ENCODE data around the gene ZNF585A.
"Not testable (repeated sequence)": the region's sequence is repeated elsewhere in the genome, so short reads cannot be mapped to it uniquely, and the experiment has no call there.

ZNF585A gene

DNA sequence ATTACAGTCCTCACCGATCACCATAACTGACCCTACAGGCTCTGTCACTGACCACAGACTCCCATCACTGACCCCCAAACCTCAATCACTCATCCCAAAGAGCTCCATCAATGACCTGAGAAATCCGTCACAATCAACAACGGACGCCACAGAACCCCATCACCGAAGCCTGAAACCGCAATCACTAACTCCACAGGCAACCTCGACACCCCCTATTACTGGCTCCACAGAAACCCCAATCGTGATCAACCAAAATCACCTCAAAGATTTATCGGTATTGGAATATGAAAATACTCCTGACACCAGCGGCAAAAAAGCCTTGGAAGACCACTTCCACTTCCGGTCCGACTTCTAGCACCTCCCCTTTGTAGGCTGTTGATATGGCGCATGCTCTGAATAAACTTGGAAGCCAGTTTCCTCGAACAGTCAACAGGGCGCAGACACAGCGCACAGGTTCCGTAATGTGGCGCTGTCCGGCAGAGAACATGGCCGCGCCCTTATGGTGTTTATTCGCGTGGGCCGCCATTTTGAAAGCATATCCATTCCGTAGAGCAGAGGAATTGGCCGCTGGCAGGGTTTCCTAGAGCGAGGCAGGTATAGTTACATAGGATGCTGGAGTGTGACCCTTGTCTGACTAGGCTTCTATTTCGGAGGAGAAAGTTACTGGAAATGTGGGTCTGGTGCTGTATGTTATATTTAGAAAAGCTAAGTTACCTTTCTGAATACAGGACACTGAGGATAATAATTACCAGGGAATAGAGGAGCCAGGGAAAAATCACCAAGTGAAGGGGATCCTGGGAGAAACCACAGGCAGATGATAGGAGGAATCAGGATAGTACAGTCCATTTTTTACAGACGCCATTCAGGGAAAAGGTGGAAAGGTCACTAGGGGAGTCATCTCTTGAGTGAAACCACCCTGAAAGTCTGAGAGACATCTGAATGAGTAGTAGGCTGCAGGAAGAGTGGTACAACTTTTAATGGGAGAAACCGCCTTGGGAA is at the start of gene ZNF585A:
Gene ZNF585A, minus strand, starts transcription at position 328 of the 999 bp plus-strand sequence. CDS start 2,785 bp downstream, outside the sequence.
- peak; percentile 86 to 98 (median 95) for DNase-seq
- intact Hi-C loops (cut with DNase I) = loop anchor here (2.0 kb wide), 1 partner anchor 38 kb away; the partner anchor contains the start of gene ZNF585B

DNA sequence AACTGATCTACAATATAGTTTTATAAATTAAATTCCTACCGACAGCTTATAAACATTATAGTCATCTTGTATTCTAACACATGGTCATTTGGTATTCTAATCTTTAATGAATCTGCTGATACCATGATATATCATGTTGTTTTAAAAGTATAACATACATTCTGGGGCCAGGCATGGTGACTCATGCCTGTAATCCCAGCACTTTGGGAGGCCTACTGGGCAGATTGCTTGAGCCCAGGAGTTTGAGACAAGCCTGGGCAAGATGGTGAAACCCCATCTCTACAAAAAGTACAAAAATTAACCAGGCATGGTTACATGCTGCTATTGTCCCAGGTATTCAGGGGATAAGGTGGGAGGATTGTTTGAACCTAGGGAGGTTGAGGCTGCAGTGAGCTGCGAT is 48.6 kb upstream of the ZNF585A start:
- intact Hi-C loops (cut with DNase I) = no loop called here
- no peak for DNase-seq

DNA sequence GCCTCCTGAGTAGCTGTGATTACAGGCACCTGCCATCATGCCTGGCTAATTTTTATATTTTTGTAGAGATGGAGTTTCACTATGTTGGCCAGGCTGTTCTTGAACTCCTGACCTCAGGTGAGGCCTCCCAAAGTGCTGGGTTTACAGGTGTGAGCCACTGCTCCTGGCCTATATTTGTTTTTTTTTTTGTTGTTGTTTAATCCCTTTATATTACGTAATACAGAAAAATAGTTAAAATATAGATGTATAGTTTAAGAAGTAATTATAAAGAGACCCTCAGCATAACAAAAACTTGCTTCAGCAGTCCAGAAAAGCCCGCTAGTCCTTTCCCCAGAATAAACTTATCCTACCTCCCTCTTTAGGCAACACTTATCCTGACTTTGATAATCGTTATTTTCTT is 47.9 kb upstream of the ZNF585A start:
- no peak for DNase-seq
- intact Hi-C loops (cut with DNase I) = no loop called here

DNA sequence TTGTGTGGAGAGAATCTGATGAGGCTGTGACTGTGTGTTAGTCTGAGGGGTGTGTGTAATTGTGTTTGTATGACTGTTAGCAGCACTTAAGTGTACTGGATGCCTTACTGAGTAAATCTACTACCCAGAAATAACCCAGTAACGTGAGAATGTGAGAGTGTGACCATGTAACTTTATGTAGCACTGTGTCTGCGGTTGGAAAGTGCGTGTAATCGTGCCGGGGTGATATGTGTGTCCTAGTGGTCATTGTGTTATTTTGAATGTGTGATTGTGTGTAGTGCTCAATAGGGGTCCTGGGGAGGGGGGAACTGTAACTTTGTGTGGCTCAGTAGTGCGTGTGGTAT is 46.1 kb upstream of the ZNF585A start:
- DNase-seq = no peak
- intact Hi-C loops (cut with DNase I) = no loop called here

DNA sequence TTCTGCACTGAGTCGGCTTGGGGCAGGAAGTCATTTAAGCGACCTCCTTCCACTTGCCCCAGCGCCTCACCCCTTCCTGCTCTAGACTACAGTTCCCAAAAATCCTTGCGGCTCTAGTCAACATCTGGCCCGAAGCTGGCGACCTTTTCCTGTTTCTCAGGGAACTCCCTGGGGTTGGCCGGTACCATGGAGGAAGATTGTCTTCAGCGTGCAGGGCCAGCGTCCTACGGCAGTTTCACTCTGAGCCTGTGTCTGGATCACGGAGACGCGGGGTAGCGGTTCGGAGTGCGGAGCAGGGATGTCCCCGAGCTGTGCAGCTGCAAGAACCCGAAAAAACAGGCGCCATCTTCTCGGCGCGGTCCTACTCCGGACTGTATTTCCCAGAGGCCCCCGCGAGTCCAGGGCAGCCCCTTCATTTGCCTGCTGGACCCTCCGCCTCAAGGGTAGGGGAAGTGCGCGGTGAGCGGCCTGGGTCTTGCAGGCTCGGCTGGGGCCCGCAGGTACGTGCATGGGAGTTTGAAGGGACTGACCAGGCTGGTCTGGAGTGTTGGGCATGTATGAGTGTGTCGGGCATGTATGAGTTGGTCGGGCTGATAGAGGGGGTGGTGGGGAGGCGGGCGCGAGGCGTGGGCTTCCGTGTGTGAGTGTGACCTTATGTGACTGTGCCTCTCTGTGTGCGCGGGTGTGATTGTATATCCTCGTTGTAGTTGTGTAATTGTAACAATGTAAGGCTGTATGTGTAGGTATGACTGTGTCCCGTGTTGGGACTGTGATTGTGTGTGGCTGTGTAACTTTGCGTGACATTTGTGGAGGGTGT is 45.5 kb upstream of the ZNF585A start, which contains the start of gene ZNF383:
Gene ZNF383, plus strand, starts transcription at position 440 of the 817 bp plus-strand sequence. CDS start 12,240 bp downstream, outside the sequence.
- peak; percentile 84 to 97 (median 92) for DNase-seq
- intact Hi-C loops (cut with DNase I) = no loop called here

DNA sequence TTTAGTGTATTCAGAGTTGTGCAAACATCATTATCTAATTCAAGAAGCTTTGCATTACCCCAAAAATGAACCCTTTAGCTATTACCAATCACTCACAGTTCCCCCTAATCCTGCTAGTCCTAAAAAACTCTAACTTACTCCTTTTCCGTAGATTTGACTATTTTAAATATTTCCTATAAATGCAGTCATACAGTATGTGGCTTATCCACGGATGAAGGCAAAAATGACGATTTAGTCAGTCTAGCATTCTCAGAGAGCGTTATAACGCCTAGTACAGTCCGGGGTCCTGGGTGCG is 44.9 kb upstream of the ZNF585A start:
- no peak for DNase-seq
- intact Hi-C loops (cut with DNase I) = no loop called here

DNA sequence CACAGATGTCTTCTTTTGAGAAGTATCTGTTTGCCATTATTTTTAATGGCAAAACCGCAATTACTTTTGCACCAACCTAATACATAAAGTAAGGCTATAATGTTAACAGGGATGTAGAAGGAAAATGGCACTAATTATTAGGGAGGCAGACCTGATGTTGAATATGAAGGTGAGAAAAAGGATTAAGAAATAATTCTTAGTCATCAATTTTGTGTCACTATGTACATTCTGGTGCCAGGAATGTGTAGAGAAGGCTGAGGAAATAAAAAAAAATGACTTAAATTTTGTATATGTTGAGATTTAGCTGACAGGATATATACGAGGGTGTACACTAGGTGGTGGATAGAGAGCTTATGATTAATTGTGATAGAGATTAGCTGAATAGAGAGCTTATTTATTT is 25.3 kb upstream of the ZNF585A start:
- DNase-seq = no peak
- intact Hi-C loops (cut with DNase I) = no loop called here

DNA sequence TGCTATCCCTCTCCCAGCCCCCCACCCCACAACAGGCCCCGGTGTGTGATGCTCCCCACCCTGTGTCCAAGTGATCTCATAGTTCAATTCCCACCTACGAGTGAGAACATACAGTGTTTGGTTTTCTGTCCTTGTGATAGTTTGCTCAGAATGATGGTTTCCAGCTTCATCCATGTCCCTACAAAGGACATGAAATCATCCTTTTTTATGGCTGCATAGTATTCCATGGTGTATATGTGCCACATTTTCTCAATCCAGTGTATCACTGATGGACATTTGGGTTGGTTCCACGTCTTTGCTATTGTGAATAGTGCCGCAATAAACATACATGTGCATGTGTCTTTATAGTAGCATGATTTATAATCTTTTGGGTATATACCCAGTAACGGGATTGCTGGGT is 24.6 kb upstream of the ZNF585A start:
- intact Hi-C loops (cut with DNase I); DNase-seq: not testable (repeated sequence)

DNA sequence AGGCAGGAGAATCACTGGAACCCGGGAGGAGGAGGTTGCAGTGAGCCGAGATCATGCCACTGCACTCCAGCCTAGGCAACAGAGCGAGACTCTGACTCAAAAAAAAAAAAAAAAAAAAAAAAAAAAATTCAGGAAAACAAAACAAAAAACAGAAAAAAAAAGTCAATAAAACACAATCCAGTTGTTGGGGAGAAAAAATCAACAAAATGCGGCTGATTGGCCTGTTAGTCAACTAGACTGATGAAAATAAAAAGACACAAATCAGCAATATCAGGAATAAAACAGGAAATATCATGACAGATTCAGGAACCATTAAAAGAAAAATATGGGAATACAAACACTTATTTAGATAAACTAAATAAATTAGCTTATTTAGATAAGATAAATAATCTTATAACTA is 22.8 kb upstream of the ZNF585A start:
- DNase-seq; intact Hi-C loops (cut with DNase I): not testable (repeated sequence)

DNA sequence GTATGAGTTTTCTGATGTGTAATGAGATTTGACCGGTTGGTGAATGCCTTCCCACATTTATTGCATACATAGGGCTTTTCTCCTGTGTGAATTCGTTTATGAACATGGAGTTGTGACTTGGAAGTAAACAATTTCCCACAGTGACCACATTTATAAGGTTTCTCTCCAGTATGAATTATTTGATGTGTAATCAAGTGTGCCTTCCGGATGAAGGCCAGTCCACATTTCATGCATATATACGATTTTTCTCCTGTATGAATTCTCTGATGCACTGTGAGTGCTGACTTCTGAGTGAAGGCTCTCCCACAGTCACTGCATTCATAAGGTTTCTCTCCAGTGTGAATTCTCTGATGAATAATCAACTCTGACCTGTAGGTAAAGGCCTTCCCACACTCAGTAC is 13.6 kb upstream of the ZNF585A start:
- intact Hi-C loops (cut with DNase I); DNase-seq: not testable (repeated sequence)

DNA sequence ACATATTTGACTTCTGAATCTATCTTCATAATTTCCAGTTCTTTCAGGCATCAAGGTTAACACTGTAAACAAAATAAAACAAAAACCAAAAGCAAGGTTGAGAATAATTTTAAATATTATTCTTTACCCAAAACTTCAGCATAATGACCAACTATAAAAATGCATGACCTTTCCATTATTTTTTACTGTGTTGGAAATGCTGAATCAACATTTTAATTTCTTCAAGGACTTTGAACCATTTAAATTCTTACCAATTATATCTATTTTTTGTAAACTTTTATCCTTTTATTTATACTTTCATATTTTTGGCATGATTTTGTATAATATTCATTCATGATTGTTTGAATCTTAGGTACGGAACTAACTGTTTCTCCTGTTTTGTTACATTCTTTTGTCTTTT is 6.9 kb downstream of the ZNF585A start:
- intact Hi-C loops (cut with DNase I) = no loop called here
- no peak for DNase-seq

DNA sequence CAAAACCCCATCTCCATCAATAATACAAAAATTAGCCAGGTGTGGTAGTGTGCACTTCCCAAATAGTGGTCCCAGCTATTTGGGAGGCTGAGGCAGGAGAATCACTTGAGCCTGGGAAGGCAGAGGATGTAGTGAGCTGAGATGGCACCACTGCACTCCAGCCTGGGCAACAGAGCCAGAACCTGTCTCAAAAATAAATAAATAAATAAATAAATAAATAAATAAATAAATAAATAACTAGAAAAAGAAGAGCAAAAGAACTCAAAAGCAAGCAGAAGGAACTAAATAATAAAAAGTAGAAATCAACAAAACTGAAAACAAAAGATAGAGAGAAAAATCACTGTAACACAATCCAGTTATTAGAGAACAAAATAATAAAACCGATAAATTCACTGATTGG is 12.3 kb downstream of the ZNF585A start:
- DNase-seq = no peak
- intact Hi-C loops (cut with DNase I) = no loop called here

DNA sequence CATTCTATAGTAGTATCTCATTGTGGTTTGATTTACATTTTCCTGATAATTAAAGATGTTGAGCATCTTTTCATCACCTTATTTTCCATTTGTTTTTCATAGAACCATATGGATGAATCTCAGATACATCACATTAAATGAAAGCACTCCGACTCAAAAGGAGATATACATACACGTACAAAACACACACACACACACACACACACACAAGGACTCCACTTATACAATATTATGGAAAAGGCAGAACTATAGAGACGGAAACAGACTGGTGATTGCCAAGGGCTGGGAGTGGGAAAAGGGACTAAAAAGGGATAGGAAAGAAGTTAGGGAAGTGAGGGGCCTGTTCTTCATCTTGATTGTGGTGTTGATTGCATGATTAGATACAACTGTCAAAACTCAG is 24.3 kb downstream of the ZNF585A start:
- intact Hi-C loops (cut with DNase I) = no loop called here
- DNase-seq = no peak

DNA sequence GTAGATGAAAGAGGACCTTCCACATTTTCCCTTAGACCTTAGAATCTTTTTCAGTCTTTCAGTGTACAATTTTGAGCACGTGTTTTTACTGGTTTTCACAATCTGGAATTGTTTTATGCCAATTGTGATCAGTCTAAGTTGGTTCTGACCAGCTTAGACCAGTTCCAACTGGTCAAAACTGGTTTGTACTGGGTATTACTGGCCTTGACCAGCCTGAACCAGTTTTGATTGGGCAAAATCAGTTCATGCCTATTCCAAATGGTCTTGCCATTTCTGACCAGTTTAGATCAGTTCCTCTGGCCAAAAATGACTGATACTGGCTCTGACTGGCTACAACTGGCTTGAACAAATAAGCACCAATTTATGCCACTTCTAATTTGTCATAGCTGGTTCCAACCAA is 36.4 kb downstream of the ZNF585A start:
- intact Hi-C loops (cut with DNase I) = no loop called here
- DNase-seq = no peak

DNA sequence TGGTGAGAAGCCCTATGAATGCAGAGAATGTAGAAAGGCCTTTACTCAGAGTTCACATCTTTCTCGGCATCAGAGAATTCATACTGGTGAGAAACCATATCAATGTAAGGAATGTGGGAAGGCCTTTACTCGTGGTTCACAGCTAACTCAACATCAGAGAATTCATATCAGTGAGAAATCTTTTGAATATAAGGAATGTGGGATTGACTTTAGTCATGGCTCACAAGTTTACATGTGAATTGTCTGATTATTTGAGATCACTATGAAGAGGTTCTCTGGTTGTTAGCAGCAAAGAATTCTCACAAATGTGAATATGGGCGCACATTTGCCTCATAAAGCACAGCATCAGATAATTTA is 43.7 kb downstream of the ZNF585A start:
- intact Hi-C loops (cut with DNase I) = no loop called here
- no peak for DNase-seq

DNA sequence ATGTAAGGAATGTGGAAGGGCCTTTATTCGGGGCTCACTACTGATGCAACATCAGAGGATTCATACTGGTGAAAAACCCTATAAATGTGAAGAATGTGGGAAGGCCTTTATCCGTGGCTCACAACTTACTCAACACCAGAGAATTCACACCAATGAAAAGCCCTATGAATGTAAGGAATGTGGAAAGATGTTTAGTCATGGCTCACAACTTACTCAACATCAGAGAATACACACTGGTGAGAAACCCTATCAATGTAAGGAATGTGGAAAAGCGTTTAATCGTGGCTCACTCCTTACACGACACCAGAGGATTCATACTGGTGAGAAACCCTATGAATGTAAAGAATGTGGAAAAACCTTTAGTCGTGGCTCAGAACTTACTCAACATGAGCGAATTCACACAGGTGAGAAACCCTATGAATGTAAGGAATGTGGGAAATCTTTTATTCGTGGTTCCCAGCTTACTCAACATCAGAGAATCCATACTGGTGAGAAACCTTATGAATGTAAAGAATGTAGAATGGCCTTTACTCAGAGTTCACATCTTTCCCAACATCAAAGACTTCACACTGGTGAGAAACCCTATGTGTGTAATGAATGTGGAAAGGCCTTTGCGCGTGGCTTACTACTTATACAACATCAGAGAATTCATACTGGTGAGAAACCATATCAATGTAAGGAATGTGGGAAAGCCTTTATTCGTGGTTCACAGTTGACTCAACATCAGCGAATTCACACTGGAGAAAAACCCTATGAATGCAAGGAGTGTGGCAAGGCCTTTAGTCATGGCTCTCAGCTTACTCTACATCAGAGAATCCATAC is 44.3 kb downstream of the ZNF585A start:
- no peak for DNase-seq
- intact Hi-C loops (cut with DNase I) = no loop called here

DNA sequence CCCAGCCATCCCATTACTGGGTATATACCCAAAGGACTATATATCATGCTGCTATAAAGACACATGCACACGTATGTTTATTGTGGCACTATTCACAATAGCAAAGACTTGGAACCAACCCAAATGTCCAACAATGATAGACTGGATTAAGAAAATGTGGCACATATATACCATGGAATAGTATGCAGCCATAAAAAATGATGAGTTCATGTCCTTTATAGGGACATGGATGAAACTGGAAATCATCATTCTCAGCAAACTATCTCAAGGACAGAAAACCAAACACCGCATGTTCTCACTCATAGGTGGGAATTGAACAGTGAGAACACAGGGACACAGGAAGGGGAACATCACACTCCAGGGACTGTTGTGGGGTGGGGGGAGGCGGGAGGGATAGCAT is 50.4 kb downstream of the ZNF585A start:
- intact Hi-C loops (cut with DNase I); DNase-seq: not testable (repeated sequence)

DNA sequence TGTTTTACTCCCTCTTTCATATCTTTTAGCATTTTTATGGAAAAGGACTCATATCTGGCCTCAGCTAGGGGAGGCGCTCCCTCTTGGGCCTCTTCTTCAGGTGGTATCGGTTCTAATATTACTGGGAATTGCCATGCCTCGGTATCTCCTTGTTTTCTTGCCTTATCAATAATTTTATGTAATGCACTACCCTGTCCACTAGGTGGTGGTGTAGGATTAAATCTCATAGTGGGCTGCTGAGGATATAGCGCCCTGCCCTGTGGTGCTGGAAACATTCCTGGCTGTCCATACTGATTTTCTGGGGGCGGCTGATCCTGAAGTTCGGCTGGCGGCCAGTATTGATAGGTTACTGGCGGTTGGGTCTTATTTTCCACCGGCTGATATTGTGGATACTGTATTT is 58.5 kb downstream of the ZNF585A start:
- intact Hi-C loops (cut with DNase I) = no loop called here
- no peak for DNase-seq

DNA sequence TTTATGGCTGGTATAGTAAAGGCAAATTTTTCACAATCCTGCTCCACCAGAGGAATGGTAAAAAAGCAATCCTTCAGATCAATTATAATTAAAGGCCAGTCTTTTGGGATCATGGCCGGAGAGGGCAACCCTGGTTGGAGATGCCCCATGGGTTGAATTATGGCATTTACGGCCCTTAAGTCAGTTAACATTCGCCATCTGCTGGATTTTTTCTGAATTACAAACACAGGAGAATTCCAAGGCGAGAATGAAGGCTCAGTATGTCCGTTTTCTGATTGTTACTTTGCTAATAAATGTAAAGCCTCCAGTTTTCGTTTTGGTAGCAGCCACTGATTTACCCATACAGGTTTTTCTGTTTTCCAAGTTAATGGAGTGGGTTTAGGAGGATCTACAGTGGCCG is 60.7 kb downstream of the ZNF585A start:
- intact Hi-C loops (cut with DNase I); DNase-seq: not testable (repeated sequence)

Data from head of caudate nucleus (tissue), 42 donors.